ENCODE measurements around the gene UBE2D2. TPM values are rescaled to one million over a fixed set of nuclear protein-coding genes. Genes with fewer than 3 reads are reported as not detected.
A peak's percentile ranks its signal among the peaks of the same experiment; 100 is the strongest.

Gene UBE2D2
- total and polyA plus RNA-seq, 2 of the 13 experiments (the other 11 are each of a cell fraction or from before 2014, with no cell fraction given): 79.1 to 109 TPM

- no peak for TF ChIP-seq ZHX1 (CRISPR knock-in tag; IDR thresholded peaks at IDR 0.05; ENCODE audit: low read depth)
- TF ChIP-seq NRL (CRISPR knock-in tag; IDR thresholded peaks at IDR 0.05; ENCODE audit: borderline replicate concordance): peak; percentile 65; the same call in 1 of the 2 replicates
- peak; percentile 27; the same call in 1 of the 2 replicates for TF ChIP-seq SP5 (CRISPR knock-in tag; IDR thresholded peaks at IDR 0.05; ENCODE audit: borderline replicate concordance, low read depth)
- TF ChIP-seq NFYB (CRISPR knock-in tag; IDR thresholded peaks at IDR 0.05): no peak
- 0 out of 2 replicates have a peak, but pooled peaks have one; percentile 20 for TF ChIP-seq NFYC (CRISPR knock-in tag; IDR thresholded peaks at IDR 0.05)
- TF ChIP-seq ZSCAN22 (CRISPR knock-in tag; IDR thresholded peaks at IDR 0.05): 0 out of 2 replicates have a peak, but pooled peaks have one; percentile 37
- TF ChIP-seq PCBP1 (IDR thresholded peaks at IDR 0.05; ENCODE audit: borderline replicate concordance, low read depth, low read length): no peak
- TF ChIP-seq FOXP1 (IDR thresholded peaks at IDR 0.05): no peak
- TF ChIP-seq FOXP1 (CRISPR knock-in tag; IDR thresholded peaks at IDR 0.05): peak; percentile 66; the same call in 1 of the 2 replicates
- no peak for TF ChIP-seq SETDB1 (CRISPR knock-in tag; IDR thresholded peaks at IDR 0.05; ENCODE audit: borderline replicate concordance)
- TF ChIP-seq ZNF737 (CRISPR knock-in tag; IDR thresholded peaks at IDR 0.05; ENCODE audit: borderline replicate concordance): no peak
- no peak for TF ChIP-seq ETS1 (CRISPR knock-in tag; IDR thresholded peaks at IDR 0.05)
- no peak for TF ChIP-seq KIAA2018 (CRISPR knock-in tag; IDR thresholded peaks at IDR 0.05; ENCODE audit: borderline replicate concordance)
Measured at GRCh38 chr5:139655727-139656271, 94.7 kb downstream of the UBE2D2 start (continued).
